GM21526 (cell line): Measurements from ENCODE around the gene GPAT2.
"Not testable (repeated sequence)": the region's sequence is repeated elsewhere in the genome, so short reads cannot be mapped to it uniquely, and the experiment has no call there.

ENCODE experiments used
- ATAC-seq: cut with Tn5 transposase; IDR thresholded peaks from one replicate; pipeline ENCODE4 v1.9.1; 2021; ENCODE audit warnings: moderate library complexity; ENCODE audit not compliant: unreplicated experiment, low FRiP score

The GPAT2 gene

GRCh38 chr2:96065954-96066353, 31.2 kb upstream of the GPAT2 start:
- not testable (repeated sequence) for ATAC-seq

GRCh38 chr2:96065381-96065930, 30.7 kb upstream of the GPAT2 start:
- ATAC-seq, result no peak

DNA sequence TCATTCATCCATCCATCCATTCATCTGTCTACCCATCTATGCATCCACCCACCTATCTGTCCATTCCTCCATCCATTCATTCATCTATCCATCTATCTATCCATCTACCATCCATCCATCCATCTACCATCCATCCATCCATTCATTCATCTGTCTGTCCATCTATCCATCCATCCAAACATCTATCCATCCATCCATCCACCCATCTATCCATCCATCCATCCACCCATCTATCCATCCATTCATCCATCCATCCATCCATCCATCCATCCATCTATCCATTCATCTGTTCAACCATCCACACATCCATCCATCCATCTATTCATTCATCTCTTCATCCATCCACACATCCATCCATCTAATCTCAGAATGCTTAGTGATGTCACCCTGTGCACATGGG, 30.0 kb upstream of the GPAT2 start:
- not testable (repeated sequence) for ATAC-seq

DNA sequence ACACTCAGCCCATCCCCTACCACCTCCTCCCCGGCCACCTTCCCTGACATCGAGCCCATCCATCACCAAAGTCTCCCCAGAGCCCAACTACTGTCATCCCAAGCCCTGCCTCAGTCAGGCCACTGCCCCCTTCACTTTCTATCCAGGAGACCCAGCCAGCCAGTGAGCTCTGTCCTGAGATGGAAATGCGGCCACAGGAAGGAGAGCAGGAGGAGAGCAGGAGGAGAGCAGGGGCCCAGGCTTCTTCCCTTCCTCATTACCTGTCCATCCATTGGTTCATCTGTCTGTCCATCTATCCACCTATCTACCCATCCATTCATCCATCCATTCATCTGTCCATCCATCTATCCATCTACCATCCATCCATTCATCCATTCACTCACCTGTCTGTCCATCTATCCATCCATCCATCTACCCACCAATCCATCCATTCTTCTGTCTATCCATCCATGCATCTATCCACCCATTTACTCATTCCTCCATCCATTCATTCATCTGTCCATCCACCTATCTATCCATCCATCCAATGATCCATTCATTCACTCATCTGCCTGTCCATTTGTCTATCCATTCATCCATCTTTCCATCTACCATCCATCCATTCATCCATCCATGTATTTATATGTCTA, 29.4 kb upstream of the GPAT2 start:
- ATAC-seq, result not testable (repeated sequence)

- ATAC-seq, result not testable (repeated sequence)
Measured at GRCh38 chr2:96063116-96063899, 28.6 kb upstream of the GPAT2 start.

DNA sequence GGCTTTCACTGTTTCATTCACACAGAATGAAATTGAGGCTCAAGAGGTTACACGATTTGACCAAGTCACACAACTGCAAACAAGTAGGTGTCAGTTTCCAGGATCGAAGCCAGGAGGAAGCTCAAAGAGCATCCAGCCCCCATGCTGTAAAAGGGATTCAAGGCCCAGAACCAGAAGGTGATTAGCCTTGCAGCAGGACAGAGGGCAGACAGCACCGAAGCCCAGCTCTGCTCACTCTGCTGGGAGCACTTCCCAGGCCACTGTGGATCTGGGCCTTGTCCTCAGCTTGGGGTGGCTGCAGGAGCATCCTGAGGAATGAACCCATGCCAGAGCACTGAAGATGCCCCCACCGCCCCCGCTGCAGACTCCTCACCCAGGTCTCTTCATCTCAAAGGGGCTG, 27.8 kb upstream of the GPAT2 start:
- ATAC-seq, result not testable (repeated sequence)

DNA sequence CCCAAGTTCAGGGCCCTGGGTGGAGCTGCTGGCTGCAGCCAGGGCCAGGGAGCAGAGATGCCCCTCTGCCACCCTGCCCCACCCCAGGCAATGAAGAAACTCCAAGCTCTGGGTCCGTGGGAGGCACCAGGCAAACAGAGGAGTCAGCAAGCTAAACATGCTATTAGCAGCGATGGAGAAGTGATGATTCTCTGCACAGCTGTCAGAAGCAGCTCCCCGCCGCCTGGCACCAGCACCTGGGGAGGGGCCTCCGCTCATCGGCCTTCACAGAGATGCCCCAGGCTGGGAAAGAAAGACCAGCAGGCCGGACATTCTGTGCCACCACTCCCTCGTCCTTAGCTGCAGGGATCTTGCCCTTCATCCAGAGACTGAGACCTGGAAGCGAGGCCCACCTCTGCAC, 27.2 kb upstream of the GPAT2 start:
- not testable (repeated sequence) for ATAC-seq

GRCh38 chr2:96061197-96061817, 26.6 kb upstream of the GPAT2 start:
- ATAC-seq, result not testable (repeated sequence)

GRCh38 chr2:96060325-96060724, 25.6 kb upstream of the GPAT2 start:
- ATAC-seq, result not testable (repeated sequence)

DNA sequence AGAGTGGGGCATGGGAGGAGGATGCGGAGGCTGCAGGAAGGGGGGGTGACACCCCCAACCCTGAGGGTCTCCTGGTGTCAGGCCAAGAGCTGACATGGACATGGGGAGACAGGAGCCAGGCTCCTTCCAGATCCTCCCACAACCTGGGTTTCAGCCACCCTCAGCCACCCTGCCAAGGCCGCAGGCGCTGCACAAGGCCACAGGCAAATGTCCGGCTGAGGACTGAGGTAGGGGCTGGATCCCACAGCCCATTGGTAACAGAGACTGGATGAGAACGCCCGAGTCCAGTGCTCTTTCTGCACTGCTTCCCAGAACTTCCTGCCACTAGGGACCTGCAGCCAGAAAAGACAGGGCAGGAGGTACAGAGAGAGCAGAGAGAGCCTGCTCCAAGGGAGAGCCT, 24.7 kb upstream of the GPAT2 start:
- not testable (repeated sequence) for ATAC-seq

DNA sequence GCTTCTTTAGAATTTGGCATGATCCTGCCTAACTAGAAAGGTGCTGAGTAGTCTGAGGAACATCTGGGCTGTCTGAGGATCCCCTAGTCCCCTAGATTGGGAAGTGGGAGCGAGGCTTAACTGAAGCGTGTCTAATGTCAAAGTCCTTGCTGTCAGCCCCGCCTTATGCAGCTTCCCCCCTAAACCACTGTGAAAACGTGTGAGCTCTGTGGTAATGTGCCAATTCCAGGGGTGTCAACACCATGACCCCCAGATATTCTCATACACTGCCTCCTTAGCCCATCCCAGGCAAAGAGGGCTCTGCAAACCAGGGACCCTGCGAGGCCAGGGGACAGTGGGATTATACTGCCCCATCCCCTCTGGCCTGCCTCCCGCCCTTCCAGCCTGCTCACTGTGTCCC, 21.1 kb upstream of the GPAT2 start:
- not testable (repeated sequence) for ATAC-seq

GRCh38 chr2:96054537-96054936, 19.8 kb upstream of the GPAT2 start:
- not testable (repeated sequence) for ATAC-seq

- not testable (repeated sequence) for ATAC-seq
Measured at GRCh38 chr2:96053385-96053784, 18.7 kb upstream of the GPAT2 start.

GRCh38 chr2:96052632-96053031, 17.9 kb upstream of the GPAT2 start:
- ATAC-seq, result not testable (repeated sequence)

GRCh38 chr2:96049917-96050262, 15.2 kb upstream of the GPAT2 start:
- not testable (repeated sequence) for ATAC-seq

DNA sequence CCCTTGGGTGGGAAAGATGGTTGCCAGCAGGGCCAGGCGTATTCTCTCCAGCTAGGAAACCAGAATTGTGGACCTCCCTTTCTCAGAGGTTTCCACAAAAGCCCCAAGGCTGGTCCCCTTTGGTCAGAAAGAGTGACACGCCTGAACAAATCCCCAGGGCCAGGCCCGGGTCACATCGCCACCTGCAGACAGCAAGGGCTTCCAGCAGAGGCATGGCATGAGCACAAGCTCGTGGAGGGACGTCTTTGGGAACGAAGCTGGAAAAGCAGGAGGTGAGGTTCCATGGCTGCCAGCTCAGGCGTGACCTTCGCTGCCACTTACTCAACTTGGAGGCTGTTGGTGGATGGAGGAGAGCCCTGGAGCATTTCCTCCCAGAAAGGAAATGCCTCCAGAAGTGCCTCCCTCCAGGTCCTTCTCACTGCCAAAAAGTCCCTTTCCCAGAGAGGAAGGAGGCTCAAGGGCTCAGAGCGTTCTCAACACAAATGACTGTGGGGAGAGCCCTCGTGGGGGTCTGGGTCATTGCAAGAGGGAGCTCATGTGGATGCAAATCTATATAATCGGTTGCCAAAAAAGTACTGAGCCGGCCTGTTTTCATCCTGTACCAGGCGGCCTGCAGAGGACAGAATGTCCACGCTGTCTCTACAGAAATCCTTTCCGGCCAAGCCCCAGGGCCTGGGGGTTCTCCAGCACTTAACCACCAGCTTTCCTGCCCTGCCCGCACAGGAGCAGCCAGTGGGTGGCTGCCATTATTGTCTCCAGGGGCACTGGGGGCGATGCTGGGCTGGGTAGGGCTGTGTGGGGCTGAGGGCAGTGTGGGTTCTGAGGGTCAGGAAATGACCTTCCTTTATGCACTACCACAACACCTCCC, 14.6 kb upstream of the GPAT2 start:
- ATAC-seq, result not testable (repeated sequence)

DNA sequence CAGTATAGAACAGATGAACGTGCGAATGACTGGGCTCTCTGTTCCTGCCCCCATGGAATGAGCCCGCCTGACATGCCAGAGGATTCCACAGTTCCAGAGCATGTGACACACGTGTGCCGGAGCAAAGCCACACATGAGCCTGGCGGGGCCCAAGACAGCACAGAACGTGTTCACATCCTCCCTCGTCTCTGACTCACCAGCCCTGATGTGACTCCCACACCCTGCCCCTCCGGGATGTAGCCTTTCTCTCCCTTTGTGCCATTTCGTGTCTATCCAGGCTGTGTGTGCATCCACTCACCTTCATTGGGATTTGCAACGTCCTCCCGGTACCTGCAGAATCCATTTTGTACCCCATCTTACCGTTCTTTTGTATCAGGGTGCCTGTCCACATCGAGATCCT, 838 bp upstream of the GPAT2 start:
- not testable (repeated sequence) for ATAC-seq

DNA sequence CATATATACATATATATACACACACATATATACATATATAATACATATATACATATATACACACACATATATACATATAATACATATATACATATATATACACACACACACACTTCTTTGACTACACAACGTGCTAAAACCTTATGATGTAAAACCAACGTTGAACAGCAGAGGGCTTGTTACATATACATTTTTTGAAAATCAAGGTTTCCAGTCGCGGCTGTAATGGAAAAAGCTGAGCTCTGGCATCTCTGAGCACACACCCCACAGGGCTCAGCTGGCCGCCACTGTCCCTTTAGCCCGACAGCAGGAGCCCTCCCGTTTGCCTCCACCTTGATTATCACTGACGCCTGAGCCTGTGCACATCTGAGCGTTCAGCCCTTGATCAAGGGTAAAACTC, 719 bp downstream of the GPAT2 start:
- ATAC-seq, result not testable (repeated sequence)

DNA sequence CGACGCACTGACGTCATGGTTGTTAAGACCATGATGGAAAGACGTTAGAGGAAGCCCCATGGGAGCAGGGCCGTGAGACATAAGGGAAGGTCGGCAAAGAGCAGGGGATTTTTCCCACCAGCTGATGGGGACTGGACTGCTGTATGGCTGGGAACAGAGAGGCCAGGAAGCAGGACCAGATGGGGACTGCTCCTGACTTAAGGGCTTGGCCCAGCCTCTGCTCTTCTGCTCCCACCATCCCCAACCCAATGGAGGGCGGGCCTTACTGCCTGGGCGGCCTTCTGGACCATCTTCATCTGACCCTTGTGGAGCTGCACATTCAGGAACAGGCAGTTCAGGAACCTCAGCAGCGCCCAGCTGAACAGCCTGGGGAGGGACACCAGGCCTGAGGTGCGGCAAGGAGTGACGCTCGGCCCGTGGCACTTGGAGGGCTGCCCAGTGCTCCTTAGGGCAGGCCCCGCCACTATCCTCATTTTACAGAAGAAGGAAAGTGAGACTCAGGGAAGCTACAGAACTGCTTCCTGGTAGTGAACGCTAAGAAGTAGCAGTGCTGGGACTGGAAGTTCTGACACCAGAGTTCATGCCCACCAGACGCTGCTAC, 6.9 kb downstream of the GPAT2 start:
- not testable (repeated sequence) for ATAC-seq

- not testable (repeated sequence) for ATAC-seq
Measured at GRCh38 chr2:96025755-96026154, 9.0 kb downstream of the GPAT2 start.
